Neuronal stem cell (in vitro differentiated cells): ENCODE results near the gene C9.

ENCODE experiments used
- DNase-seq: peaks from one replicate; pipeline ENCODE4 v3.0.0-alpha.2; 2013; ENCODE audit warnings: low spot score
- H2AFZ ChIP-seq: one replicate; pipeline ENCODE4 v1.6.1; 2013; ENCODE audit warnings: mild to moderate bottlenecking, low read length, inconsistent platforms
- H2AK5ac ChIP-seq: 2 replicates; pipeline ENCODE4 v1.6.1; 2013; ENCODE audit warnings: low read depth, mild to moderate bottlenecking, inconsistent platforms, low read length, moderate library complexity, mixed read lengths
- H2BK120ac ChIP-seq: 2 replicates; pipeline ENCODE4 v1.6.1; 2013; ENCODE audit warnings: low read depth, mild to moderate bottlenecking, inconsistent platforms, low read length, moderate library complexity, mixed read lengths
- H2BK12ac ChIP-seq: one replicate; pipeline ENCODE4 v1.6.1; 2013; ENCODE audit warnings: low read length, inconsistent platforms
- H2BK15ac ChIP-seq: 2 replicates; pipeline ENCODE4 v1.6.1; 2013; ENCODE audit warnings: mild to moderate bottlenecking, low read length, inconsistent platforms, mixed read lengths
- H2BK5ac ChIP-seq: one replicate; pipeline ENCODE4 v1.6.1; 2013; ENCODE audit warnings: inconsistent platforms, mild to moderate bottlenecking, low read length, moderate library complexity
- H3K14ac ChIP-seq: one replicate; pipeline ENCODE4 v1.6.1; 2013; ENCODE audit warnings: low read length, inconsistent platforms
- H3K18ac ChIP-seq: 2 replicates; pipeline ENCODE4 v1.6.1; 2013; ENCODE audit warnings: low read length, inconsistent platforms
- H3K23ac ChIP-seq: 2 replicates; pipeline ENCODE4 v1.6.1; 2013; ENCODE audit warnings: low read depth, mild to moderate bottlenecking, mixed read lengths, low read length, inconsistent platforms; ENCODE audit not compliant: poor library complexity
- H3K27ac ChIP-seq: replicated peaks from 3 replicates; pipeline ENCODE4 v1.5.1; 2013; ENCODE audit warnings: low read length, inconsistent platforms
- H3K27me3 ChIP-seq, 3 experiments: 2 replicates each; pipeline ENCODE4 v1.6.1; 2013; ENCODE audit warnings: low read length in 3 of 3, mild to moderate bottlenecking in 2 of 3, inconsistent platforms in 1 of 3, low read depth in 1 of 3, mixed read lengths in 1 of 3, moderate library complexity in 1 of 3; ENCODE audit not compliant: control insufficient read depth in 3 of 3, insufficient read depth in 3 of 3
- H3K36me3 ChIP-seq, 2 donors: replicated peaks in 1 of 2; 2 replicates each; pipeline ENCODE4 v1.6.1; 2013; ENCODE audit warnings: low read length in 2 of 2; ENCODE audit not compliant: control insufficient read depth in 2 of 2, insufficient read depth in 2 of 2
- H3K4ac ChIP-seq: 2 replicates; pipeline ENCODE4 v1.6.1; 2013; ENCODE audit warnings: inconsistent platforms, mild to moderate bottlenecking, low read length, moderate library complexity
- H3K4me1 ChIP-seq, 2 donors: 1 replicate in 1 of 2; 2 replicates in 1 of 2; pipeline ENCODE4 v1.6.1; 2013; ENCODE audit warnings: low read length in 2 of 2, low read depth in 1 of 2; ENCODE audit not compliant: control insufficient read depth in 2 of 2, insufficient read depth in 1 of 2
- H3K4me2 ChIP-seq: one replicate; pipeline ENCODE4 v1.6.1; 2013; ENCODE audit warnings: mild to moderate bottlenecking, low read length, inconsistent platforms; ENCODE audit not compliant: insufficient read depth, poor library complexity, severe bottlenecking
- H3K4me3 ChIP-seq, 2 donors: 2 replicates each; pipeline ENCODE4 v1.5.1; 2013; ENCODE audit warnings: low read length in 2 of 2, mild to moderate bottlenecking in 2 of 2, inconsistent platforms in 1 of 2, moderate library complexity in 1 of 2
- H3K79me1 ChIP-seq: one replicate; pipeline ENCODE4 v1.6.1; 2013; ENCODE audit warnings: low read depth, mild to moderate bottlenecking, inconsistent platforms, low read length, moderate library complexity
- H3K9ac ChIP-seq: one replicate; pipeline ENCODE4 v1.6.1; 2013; ENCODE audit warnings: mild to moderate bottlenecking, low read depth, low read length, inconsistent platforms; ENCODE audit not compliant: poor library complexity
- H3K9me3 ChIP-seq, 2 donors: replicated peaks in 1 of 2; 2 replicates each; pipeline versions ENCODE3 to v1.6.1; 2013; ENCODE audit warnings: low read length in 2 of 2, mild to moderate bottlenecking in 2 of 2, inconsistent platforms in 1 of 2, low read depth in 1 of 2, mixed read lengths in 1 of 2, moderate library complexity in 1 of 2; ENCODE audit not compliant: control insufficient read depth in 2 of 2, insufficient read depth in 1 of 2
- H4K8ac ChIP-seq: one replicate; pipeline ENCODE4 v1.6.1; 2013; ENCODE audit warnings: low read depth, mild to moderate bottlenecking, inconsistent platforms, low read length, moderate library complexity
- H4K91ac ChIP-seq: one replicate; pipeline ENCODE4 v1.6.1; 2013; ENCODE audit warnings: low read length, low read depth, mild to moderate bottlenecking, inconsistent platforms; ENCODE audit not compliant: poor library complexity
- WGBS, 2 donors: extraction: QIAGEN DNeasy Blood & Tissue Kit; methylation state at CpG; one replicate each; pipeline ENCODE4 v1.1.7; 2013; ENCODE audit warnings: missing lambda C conversion rate in 2 of 2, mixed read lengths in 1 of 2; ENCODE audit not compliant: insufficient read length in 2 of 2, insufficient replicate concordance in 1 of 2; ENCODE audit errors: extremely low coverage in 2 of 2; 5-methylcytosine and 5-hydroxymethylcytosine counted together

C9 gene

GRCh38 chr5:39355324-39355723 is 9.0 kb downstream of the C9 start:
- H3K23ac ChIP-seq = no peak overlapping the region
- H3K4me3 ChIP-seq = no peak overlapping the region
- no peak overlapping the region for H3K14ac ChIP-seq
- H3K9me3 ChIP-seq = no peaks in the 10 kb centered on the region
- H3K18ac ChIP-seq = no peak overlapping the region
- H2BK12ac ChIP-seq = no peak overlapping the region
- no CpG with 5 or more reads among the region's 3 CpGs for WGBS, 2 donors
- H3K36me3 ChIP-seq = no peaks in the 10 kb centered on the region
- H3K4ac ChIP-seq = no peak overlapping the region
- H2BK15ac ChIP-seq = no peak overlapping the region
- no peak overlapping the region for H3K9ac ChIP-seq
- H4K91ac ChIP-seq = no peak overlapping the region
- no peak overlapping the region for H2BK120ac ChIP-seq
- H3K79me1 ChIP-seq = no peaks in the 10 kb centered on the region
- no peaks in the 10 kb centered on the region for H3K27me3 ChIP-seq
- no peak overlapping the region for H2AFZ ChIP-seq
- H3K4me1 ChIP-seq = no peaks in the 10 kb centered on the region
- H4K8ac ChIP-seq = no peak overlapping the region
- DNase-seq = no peak
- no peak overlapping the region for H2BK5ac ChIP-seq
- H2AK5ac ChIP-seq = no peak overlapping the region
- no peak overlapping the region for H3K27ac ChIP-seq
- H3K4me2 ChIP-seq = no peak overlapping the region

DNA sequence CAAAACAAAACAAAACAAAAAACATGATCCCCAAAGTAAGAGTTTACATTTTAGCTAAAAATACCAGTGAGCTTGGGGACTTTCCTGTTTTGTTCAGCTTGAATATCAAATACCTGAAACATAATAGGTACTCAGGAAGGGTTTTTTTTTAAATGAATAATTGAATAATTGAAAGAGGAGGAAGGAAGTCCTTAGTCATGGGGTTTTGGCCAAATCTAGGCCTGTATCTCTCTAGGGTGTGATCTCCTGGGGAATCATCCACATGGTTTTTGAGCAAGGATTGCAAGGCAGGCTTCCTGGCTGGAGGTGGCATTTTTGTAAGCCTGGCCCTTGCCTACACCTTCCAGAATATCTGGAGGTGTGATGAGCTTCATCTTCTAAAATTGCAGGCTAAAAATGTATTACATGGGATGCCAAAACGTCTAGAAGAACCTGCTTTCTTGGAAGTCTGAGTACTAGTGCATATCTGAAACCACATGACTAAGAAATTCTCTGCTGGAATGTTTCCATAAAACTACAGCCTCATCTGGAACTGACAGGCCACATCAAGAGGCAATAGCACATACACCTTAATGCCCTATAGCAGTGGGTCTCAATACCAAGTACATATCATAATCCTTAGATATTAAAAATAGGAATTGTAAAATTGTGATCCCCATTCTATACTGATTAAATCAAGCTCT is 10.4 kb downstream of the C9 start:
- Histone ChIP-seq H3K18ac (no peak overlapping the region), H2AK5ac (no peak overlapping the region), H3K79me1 (no peaks in the 10 kb centered on the region), H3K27ac (no peak overlapping the region), H3K9me3 (no peaks in the 10 kb centered on the region), H4K8ac (no peak overlapping the region), H2BK120ac (no peak overlapping the region), H3K23ac (no peak overlapping the region), H2BK12ac (no peak overlapping the region), H2AFZ (no peak overlapping the region), H2BK5ac (no peak overlapping the region), H3K4me3 (no peak overlapping the region), H3K14ac (no peak overlapping the region), H3K4me1 (no peaks in the 10 kb centered on the region), H3K9ac (no peak overlapping the region), H3K36me3 (no peaks in the 10 kb centered on the region), H2BK15ac (no peak overlapping the region), H3K27me3 (no peaks in the 10 kb centered on the region), H3K4ac (no peak overlapping the region), H3K4me2 (no peak overlapping the region), H4K91ac (no peak overlapping the region)
- DNase-seq = no peak
- no CpG with 5 or more reads among the region's 1 CpG for WGBS, 2 donors

GRCh38 chr5:39352951-39353350 is 11.3 kb downstream of the C9 start:
- no peak overlapping the region for H4K91ac ChIP-seq
- no peak overlapping the region for H3K9ac ChIP-seq
- H3K14ac ChIP-seq = no peak overlapping the region
- no peak overlapping the region for H3K4me3 ChIP-seq
- no peak overlapping the region for H3K4ac ChIP-seq
- no peak overlapping the region for H3K18ac ChIP-seq
- no peak overlapping the region for H2BK15ac ChIP-seq
- no peak overlapping the region for H2AK5ac ChIP-seq
- no peak overlapping the region for H2BK5ac ChIP-seq
- H3K79me1 ChIP-seq = no peaks in the 10 kb centered on the region
- no peak overlapping the region for H4K8ac ChIP-seq
- H3K27me3 ChIP-seq = no peaks in the 10 kb centered on the region
- no peak overlapping the region for H3K4me2 ChIP-seq
- H3K9me3 ChIP-seq = no peaks in the 10 kb centered on the region
- H3K27ac ChIP-seq = no peak overlapping the region
- H3K4me1 ChIP-seq = no peaks in the 10 kb centered on the region
- no peak overlapping the region for H2BK12ac ChIP-seq
- DNase-seq = no peak
- no peaks in the 10 kb centered on the region for H3K36me3 ChIP-seq
- no peak overlapping the region for H2BK120ac ChIP-seq
- no CpG with 5 or more reads among the region's 1 CpG for WGBS, 2 donors
- H3K23ac ChIP-seq = no peak overlapping the region
- H2AFZ ChIP-seq = no peak overlapping the region

- WGBS, 2 donors = no CpG with 5 or more reads among the region's 2 CpGs
- H3K9ac ChIP-seq = no peak overlapping the region
- no peaks in the 10 kb centered on the region for H3K79me1 ChIP-seq
- no peak overlapping the region for H2BK15ac ChIP-seq
- DNase-seq = no peak
- H3K23ac ChIP-seq = no peak overlapping the region
- H4K8ac ChIP-seq = no peak overlapping the region
- no peaks in the 10 kb centered on the region for H3K36me3 ChIP-seq
- H3K4ac ChIP-seq = no peak overlapping the region
- H3K14ac ChIP-seq = no peak overlapping the region
- no peak overlapping the region for H2AFZ ChIP-seq
- H2BK12ac ChIP-seq = no peak overlapping the region
- H3K27me3 ChIP-seq = no peaks in the 10 kb centered on the region
- no peak overlapping the region for H3K18ac ChIP-seq
- no peak overlapping the region for H2BK5ac ChIP-seq
- H3K27ac ChIP-seq = no peak overlapping the region
- no peak overlapping the region for H2AK5ac ChIP-seq
- H4K91ac ChIP-seq = no peak overlapping the region
- H3K4me3 ChIP-seq = no peak overlapping the region
- no peaks in the 10 kb centered on the region for H3K4me1 ChIP-seq
- no peak overlapping the region for H3K4me2 ChIP-seq
- no peaks in the 10 kb centered on the region for H3K9me3 ChIP-seq
- no peak overlapping the region for H2BK120ac ChIP-seq
These were observed 12.1 kb downstream of the C9 start for GRCh38 chr5:39352170-39352569.
